ENCODE measurements around the gene SPATA31A5. TPM values are rescaled to one million over a fixed set of nuclear protein-coding genes. Genes with fewer than 3 reads are reported as not detected.
"Not testable (repeated sequence)": the region's sequence is repeated elsewhere in the genome, so short reads cannot be mapped to it uniquely, and the experiment has no call there.

The SPATA31A5 gene
- not detected for total RNA-seq

GRCh38 chr9:60914107-60914506, at the start of gene SPATA31A5:
Gene SPATA31A5 (plus strand): TSS chr9:60914407. CDS start chr9:60914436, 29 bp downstream.
- H3K36me3 Mint-ChIP-seq; H3K9me3 Mint-ChIP-seq (ENCODE audit: low read depth); DNase-seq; H3K27ac Mint-ChIP-seq; H3K27me3 Mint-ChIP-seq; H3K4me3 Mint-ChIP-seq; H3K4me1 Mint-ChIP-seq; CTCF ChIA-PET; ATAC-seq: not testable (repeated sequence)

- H3K9me3 Mint-ChIP-seq (ENCODE audit: low read depth); ATAC-seq; H3K4me3 Mint-ChIP-seq; H3K4me1 Mint-ChIP-seq; H3K27ac Mint-ChIP-seq; DNase-seq; H3K27me3 Mint-ChIP-seq; CTCF ChIA-PET; H3K36me3 Mint-ChIP-seq: not testable (repeated sequence)
Observed at GRCh38 chr9:60962990-60963350, 48.8 kb downstream of the SPATA31A5 start.

DNA sequence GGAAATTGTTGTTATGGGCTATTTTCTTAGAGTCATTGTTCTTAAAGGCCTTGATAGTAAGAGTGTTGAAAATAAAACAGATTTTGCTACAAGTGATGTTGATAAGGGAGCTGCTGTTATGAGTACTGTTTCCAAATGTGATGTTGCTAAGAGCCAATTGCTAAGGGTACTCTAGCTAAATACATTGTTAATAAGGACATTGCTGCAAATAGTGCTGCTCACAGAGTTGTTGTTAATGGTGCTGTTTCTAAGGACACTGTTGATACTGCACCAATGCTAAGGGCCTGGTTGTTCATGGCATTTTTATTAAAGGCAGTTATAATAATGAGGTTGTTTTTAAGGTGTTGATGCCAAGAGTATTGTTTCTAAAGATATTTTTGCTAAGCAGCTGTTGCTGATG, 52.2 kb downstream of the SPATA31A5 start:
- CTCF ChIA-PET; H3K9me3 Mint-ChIP-seq (ENCODE audit: low read depth); H3K4me1 Mint-ChIP-seq; DNase-seq; ATAC-seq; H3K4me3 Mint-ChIP-seq; H3K36me3 Mint-ChIP-seq; H3K27ac Mint-ChIP-seq; H3K27me3 Mint-ChIP-seq: not testable (repeated sequence)
